Stimulated activated CD4-positive, alpha-beta T cell treated with anti-CD3 and anti-CD28 coated beads, Interleukin-4, amount 100 ng/mL, for 4 hours (primary cell): ENCODE results near the gene GPAT3.
"Not testable (repeated sequence)": the region's sequence is repeated elsewhere in the genome, so short reads cannot be mapped to it uniquely, and the experiment has no call there.

Source experiments
- DNase-seq, 2 experiments: peaks; one replicate each; pipeline ENCODE4 v3.0.0-alpha.2; 2020

GPAT3 gene

GRCh38 chr4:83605210-83605609 lies 69.3 kb downstream of the GPAT3 start:
- DNase-seq, result no peak

DNA sequence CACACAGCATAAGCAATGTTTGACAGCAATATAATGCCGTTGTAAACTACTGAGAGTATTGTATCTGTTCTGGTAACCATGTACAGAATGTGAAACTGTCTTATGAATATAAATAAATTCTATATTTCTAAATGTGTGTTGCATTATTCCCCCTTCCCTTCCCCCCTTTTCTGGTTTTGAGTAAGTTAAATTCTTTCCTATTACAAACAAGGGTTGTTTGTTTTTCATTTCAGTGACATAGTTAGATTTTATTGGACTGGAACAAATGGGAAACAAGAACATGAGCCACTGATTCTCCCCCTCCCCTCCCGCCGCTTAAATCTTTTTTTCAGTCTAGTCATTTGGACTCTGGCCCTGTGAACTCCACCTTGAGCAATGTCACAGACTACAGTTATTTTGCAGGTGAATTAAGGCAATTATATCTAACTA lies 69.8 kb downstream of the GPAT3 start:
- DNase-seq, result no peak

- DNase-seq, result no peak
Observed at GRCh38 chr4:83606460-83606859, 70.6 kb downstream of the GPAT3 start.

- DNase-seq, result no peak
Observed at GRCh38 chr4:83606898-83607297, 71.0 kb downstream of the GPAT3 start.

GRCh38 chr4:83609365-83609764 lies 73.5 kb downstream of the GPAT3 start:
- DNase-seq, result no peak

DNA sequence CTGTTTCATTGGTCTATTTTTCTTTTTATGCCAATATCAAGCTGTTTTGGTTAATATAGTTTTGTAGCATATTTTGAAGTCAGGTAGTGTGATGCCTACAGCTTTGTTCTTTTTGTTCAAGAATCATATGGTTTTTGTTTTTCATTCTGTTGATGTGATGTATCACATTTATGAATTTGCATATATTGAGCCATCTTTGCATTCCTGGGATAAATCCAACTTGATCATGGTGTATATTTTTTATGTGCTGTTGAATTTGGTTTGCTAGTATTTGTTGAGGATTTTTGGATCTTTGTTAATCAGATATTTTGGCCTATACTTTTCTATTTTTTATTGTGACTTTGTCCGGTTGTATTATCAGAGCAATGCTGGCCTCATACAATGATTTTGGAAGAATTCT lies 74.8 kb downstream of the GPAT3 start:
- no peak for DNase-seq

GRCh38 chr4:83613023-83613422 lies 77.1 kb downstream of the GPAT3 start:
- no peak for DNase-seq

DNA sequence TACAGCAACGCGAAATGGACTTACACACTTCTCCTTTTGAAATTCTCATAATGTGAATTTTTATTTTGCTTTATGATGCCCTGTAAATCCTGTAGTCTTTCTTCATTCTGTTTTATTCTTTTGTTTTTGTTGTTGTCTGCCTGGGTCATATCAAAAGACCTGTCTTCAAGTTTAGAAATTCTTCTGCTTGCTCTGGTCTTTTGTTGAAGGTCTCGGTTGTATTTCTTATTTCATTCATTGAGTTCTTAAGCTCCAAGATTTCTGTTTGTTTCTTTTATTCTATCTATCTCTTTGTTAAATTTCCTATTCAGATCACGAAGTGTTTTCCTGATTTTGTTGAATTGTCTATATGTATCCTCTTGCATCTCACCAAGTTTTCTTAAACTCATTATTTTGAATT lies 78.1 kb downstream of the GPAT3 start:
- DNase-seq, result no peak

DNA sequence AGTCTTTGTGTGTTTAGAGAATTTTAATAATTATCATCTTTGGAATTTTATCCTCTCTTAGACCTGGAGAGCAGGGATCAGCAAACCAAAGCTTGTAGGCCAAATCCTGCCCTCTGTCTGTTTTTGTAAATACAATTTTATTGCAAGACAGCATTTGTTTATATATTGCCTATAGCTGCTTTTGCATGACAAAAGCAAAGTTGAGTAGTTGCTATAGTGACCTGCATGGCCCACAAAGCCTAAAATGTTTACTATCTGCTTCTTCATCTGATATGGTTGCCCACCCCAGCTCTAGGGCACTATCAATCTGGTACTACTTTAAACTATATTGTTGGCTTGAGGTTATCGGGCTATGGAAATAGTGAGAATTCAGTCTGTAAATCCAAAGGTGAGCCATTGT lies 80.3 kb downstream of the GPAT3 start:
- no peak for DNase-seq

- no peak for DNase-seq
Observed at GRCh38 chr4:83617371-83618035, 81.6 kb downstream of the GPAT3 start.

GRCh38 chr4:83618431-83618830 lies 82.5 kb downstream of the GPAT3 start:
- no peak for DNase-seq

DNA sequence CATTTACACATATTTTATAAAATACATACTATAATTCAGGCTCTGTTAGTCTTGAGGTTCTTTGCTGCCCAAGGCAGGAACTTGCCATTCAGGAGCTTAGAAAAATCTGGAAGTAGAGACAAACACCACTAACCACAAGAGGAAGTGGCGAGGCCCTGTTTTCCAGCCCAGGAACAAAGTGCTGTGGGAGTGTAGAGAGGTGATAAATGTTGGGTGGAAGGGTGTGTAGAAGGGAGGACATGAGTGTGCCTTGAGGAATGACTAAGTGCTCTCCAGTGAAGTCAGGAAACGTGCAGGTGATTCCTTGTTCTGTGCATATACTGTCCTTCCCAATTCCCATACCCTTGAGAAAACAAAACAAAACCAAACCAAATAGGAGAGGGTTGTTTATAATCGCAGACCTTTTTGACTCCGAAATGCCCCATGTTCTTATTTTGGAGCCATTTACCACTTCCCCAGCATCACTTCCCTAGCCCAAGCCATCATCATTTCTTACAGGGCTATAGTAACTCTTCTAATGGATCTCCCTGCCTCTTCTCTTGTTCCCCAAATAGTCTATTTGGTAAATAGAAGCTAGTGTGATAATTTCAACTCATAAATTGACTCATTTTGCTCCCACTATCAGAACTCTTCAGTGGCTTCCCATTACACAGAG lies 83.2 kb downstream of the GPAT3 start:
- DNase-seq, result no peak

DNA sequence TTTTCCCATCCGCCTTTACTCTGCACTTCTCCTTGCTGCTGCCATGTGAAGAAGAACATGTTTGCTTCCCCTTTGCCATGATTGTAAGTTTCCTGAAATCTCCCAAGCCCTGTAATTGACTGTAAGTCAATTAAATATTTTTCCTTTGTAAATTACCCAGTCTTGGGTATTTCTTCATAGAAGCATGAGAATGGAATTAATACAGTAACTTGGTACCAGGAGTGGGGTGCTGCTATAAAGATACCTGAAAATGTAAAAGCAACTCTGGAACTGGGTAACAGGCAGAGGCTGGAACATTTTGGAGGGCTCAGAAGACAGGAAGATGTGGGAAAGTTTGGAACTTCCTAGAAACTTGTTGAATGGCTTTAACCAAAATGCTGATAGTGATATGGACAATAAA lies 86.2 kb downstream of the GPAT3 start:
- not testable (repeated sequence) for DNase-seq

DNA sequence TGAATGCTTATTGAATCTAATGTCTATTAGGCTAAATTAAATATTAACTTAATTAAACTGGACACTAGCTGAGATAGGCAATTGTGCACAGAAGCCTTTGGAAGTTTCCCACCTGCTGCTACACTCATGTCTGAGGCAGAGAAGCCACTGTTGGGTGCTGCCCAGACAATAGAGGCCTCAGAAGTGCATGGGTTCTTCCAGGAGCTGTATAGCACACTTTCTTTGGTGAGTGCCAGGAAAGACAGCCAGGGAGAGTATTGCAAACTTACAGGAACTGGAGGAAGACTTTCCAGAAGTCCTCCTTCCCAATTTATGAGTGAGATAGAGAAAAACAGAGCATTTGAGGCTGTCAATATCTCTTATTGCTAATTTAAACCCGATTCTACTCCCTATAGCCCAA lies 89.9 kb downstream of the GPAT3 start:
- DNase-seq, result no peak

GRCh38 chr4:83626245-83626836 lies 90.4 kb downstream of the GPAT3 start:
- DNase-seq, result no peak

DNA sequence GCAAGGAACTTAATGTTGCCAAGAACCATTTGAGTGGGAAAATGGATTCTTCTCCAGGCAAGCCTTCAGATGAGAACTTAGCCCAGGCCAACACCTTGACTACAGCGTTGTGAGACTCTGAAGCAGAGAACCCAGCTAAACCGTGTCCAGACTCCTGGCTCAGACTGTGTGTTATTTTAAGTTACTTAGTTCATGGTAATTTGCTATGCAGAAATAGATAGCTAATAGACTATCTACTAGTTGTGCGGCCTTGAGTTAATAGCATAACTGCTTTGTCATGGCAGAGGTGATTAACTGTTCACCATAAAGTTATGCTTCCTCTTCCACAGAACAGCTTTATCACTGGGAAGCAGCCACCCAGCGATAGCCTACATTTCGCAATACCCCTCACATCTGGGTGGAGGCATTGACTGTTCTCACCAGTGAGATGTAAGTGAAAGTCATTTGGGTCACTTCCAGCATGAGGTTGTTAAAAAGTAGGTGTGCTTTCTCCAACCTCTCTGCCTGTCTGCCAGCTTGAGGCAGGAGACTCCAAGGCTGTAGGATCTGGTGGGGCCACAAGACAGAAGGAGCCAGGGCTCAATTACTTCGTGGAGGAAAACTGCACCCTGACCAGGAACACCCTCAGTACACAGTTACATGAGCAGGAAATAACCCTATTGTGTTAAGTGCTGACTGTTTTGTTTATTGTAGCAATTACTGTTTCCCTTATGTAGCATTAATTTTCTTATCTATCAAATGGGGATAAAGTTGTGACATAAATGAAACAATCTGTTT lies 94.2 kb downstream of the GPAT3 start:
- no peak for DNase-seq

GRCh38 chr4:83631066-83631465 lies 95.2 kb downstream of the GPAT3 start:
- no peak for DNase-seq

- DNase-seq, result no peak
Observed at GRCh38 chr4:83636930-83637329, 101.0 kb downstream of the GPAT3 start.

DNA sequence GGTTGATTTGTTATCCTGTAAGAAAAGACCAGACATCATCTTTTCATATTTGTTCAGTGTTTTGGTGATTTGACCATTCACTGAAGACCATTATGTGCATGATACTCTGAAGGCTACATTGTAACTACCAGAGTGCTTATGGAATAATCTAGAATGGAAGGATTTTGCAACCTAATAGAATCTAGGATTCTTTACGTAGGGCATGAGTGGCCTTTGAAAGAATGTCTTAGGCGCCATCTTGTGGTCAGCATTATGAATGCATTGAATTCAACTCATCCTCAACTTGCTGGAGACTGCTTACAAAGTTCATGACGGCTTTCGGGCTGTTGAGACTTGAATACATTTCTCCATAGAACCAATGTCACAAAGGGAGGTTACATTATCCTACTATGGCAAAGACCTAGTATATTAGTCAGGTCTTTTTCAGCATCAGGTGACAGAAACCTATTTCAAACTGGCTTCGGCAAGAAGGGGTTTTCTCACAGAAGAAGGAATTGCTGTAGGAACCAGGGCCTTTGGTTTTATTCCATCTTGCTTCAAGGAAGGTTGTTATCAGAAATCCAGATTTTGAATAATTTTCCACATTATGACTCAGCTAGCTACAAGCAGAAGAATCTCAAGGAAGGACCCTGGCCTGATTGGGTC lies 104.1 kb downstream of the GPAT3 start:
- DNase-seq, result peak; percentile 10 to 20

GRCh38 chr4:83643036-83643435 lies 107.1 kb downstream of the GPAT3 start:
- no peak for DNase-seq

DNA sequence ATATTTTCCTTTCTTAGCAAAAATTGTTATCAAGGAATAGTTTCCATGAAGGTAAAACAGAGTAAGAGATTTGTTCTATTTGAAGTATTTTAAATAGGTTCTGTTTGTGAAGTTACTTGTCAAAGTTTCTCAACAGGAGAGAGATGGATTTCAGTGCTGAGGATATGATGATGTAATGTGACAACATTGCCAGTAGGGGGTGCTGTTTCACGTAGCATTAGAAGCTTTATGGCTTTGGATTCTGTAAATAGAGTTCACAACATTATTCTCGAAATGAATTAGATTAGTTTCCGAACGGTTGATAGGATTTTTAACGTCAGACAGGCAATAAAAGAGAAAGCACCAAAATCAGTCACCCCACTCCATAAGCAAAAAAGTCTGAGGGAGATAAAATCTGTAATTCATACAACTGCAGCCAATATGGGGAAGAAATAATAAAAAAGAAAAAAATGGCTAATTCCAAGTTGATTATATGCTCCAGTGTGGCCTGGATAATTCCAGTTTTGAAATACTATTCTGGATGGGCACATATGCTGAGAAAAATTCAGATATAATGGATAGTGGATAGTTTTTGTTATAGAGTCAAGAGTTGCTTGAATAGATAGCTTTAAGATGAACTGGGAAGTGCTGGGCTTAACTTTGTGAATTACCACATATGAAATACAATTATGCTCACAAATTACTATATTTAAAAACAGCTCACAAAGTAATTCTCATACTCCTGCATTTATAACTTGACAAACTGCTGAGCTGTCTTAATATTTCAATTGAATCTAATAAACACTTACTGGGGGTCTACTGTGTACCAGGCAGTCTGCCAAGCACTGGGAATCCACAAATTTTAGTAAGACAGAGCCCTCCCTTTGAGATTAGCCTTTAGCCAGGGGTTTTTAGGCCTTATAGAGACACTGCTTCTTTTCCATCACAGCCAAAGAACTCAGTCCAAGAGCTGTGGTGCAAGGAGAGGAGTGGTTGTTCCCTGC lies 109.1 kb downstream of the GPAT3 start:
- no peak for DNase-seq
